Activated naive CD4-positive, alpha-beta T cell treated with anti-CD3 and anti-CD28 coated beads for 36 hours (primary cell): ENCODE data around the gene TMEM139. TPM values are rescaled to one million over a fixed set of nuclear protein-coding genes. Genes with fewer than 3 reads are reported as not detected.

Experiments
- CTCF ChIA-PET: fragments of 350-600 bp; sonication (Branson Sonifier 250); formaldehyde crosslinking; loops from one replicate; lab custom pipeline; 2021; ENCODE audit warnings: antibody characterized with exemption; lab: Charles Lee
- DNase-seq: peaks from one replicate; pipeline ENCODE4 v3.0.0-alpha.2; 2020
- H3K27ac Mint-ChIP-seq: one replicate; pipeline ENCODE4 v1.8.0; 2021; ENCODE audit warnings: mild to moderate bottlenecking, mixed read lengths
- H3K27me3 Mint-ChIP-seq: one replicate; pipeline ENCODE4 v1.8.0; 2021; ENCODE audit warnings: low read depth, mixed read lengths
- H3K36me3 Mint-ChIP-seq: one replicate; pipeline ENCODE4 v1.8.0; 2021; ENCODE audit warnings: low read depth, mixed read lengths
- H3K4me1 Mint-ChIP-seq: one replicate; pipeline ENCODE4 v1.8.0; 2021; ENCODE audit warnings: low read depth, mixed read lengths
- H3K4me3 Mint-ChIP-seq: one replicate; pipeline ENCODE4 v1.8.0; 2021; ENCODE audit warnings: mild to moderate bottlenecking, moderate library complexity, mixed read lengths
- H3K9me3 Mint-ChIP-seq: one replicate; pipeline ENCODE4 v1.8.0; 2021; ENCODE audit warnings: mixed read lengths
- intact Hi-C: fragments of 100-400 bp; cut with micrococcal nuclease; formaldehyde crosslinking; loops from one replicate; pipeline ENCODE4 v1.15.1; 2023
- total RNA-seq, 2 experiments: library from RNA; stranded (reverse); gene quantifications; one replicate each; pipeline ENCODE4 v1.2.3, GENCODE V29; 2021

TMEM139 gene
- total RNA-seq, 2 experiments from 2014 or later = 0.64 to 0.74 TPM

DNA sequence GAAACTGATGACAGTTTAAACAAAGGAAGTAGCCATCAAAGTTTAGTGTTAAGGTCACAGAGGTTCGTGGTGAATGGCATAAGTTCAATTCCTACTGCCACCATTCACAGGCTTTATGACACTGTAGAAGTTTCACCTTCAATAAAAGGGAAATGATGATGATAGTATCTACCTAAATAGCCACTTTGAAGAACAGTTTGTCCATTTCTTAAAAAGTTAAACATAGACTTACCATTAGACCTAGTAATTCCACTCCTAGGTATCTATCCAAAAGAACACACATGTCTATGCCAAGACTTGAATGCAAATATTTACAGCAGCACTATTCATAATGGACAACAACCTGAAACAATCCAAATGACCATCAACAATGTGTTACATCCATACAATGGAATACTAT is 40.4 kb upstream of the TMEM139 start:
- H3K27me3 Mint-ChIP-seq = no peaks in the 10 kb centered on the region
- H3K36me3 Mint-ChIP-seq = peaks cover 4% of the 10 kb centered on the region
- H3K4me3 Mint-ChIP-seq = no peak overlapping the region
- H3K4me1 Mint-ChIP-seq = peaks cover 51% of the 10 kb centered on the region
- no peak for DNase-seq
- CTCF ChIA-PET = interaction anchor here (1.0 to 6.7 kb wide), 8 partner anchors 11 to 173 kb away, joined by 3 to 137 read pairs (median 6); partner anchors contain the start of gene CASP2
- intact Hi-C loops = loop anchor here (2.0 to 10.0 kb wide), 4 partner anchors 26 to 880 kb away; partner anchors contain the start of gene OR2A14
- H3K9me3 Mint-ChIP-seq = peaks cover 3% of the 10 kb centered on the region
- H3K27ac Mint-ChIP-seq = peak overlapping the region; percentile 32

DNA sequence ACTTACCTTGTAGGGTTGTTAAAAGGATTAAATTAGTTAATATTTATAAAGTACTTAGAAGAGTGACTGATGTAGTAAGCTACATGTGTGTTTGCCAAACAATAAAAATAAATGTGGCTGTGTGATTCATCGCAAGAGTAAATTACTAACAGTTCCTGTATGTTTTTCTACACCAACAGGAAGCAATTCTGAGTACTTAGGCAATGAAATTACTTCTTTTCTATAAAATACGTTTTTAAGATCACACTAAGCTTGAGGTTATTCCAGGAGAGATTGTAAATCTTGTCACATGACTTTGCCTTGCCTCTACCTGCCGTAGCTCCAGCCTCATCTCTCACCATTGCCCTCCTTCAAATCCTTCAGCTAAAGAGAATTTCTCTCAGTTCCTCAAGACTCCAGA is 39.6 kb upstream of the TMEM139 start:
- Mint-ChIP-seq H3K4me1 (peaks cover 57% of the 10 kb centered on the region), H3K36me3 (peaks cover 7% of the 10 kb centered on the region), H3K27me3 (no peaks in the 10 kb centered on the region), H3K9me3 (peaks cover 8% of the 10 kb centered on the region), H3K27ac (peak overlapping the region; percentile 81), H3K4me3 (peak overlapping the region; percentile 1)
- CTCF ChIA-PET = interaction anchor here (1.1 to 2.2 kb wide), 7 partner anchors 9 to 127 kb away, joined by 3 to 6 read pairs (median 4); partner anchors contain the start of genes CASP2 and GSTK1
- DNase-seq = peak; percentile 43
- intact Hi-C loops = loop anchor here (1.0 to 10.0 kb wide), 11 partner anchors 13 to 880 kb away; partner anchors contain the start of genes GSTK1 and OR2A14

DNA sequence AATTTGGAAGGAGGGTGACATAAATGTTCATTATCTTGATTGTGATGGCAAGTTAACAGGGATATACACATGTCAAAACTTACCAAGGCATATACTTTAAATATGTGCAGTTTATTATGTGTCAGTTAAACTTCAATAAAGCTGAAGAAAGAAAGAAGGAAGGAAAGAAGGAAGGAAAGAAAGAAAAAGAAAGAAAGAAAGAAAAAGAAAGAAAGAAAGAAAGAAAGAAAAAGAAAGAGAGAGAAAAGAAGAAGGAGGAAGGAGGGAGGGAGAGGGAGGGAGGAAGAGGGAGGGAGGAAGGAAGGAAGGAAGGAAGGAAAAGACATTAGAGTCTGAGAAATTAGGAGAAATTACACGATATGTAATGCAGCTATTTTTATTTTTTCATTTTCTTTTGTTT is 37.4 kb upstream of the TMEM139 start:
- no peak for DNase-seq
- Mint-ChIP-seq H3K27me3 (no peaks in the 10 kb centered on the region), H3K27ac (no peak overlapping the region), H3K4me1 (peaks cover 76% of the 10 kb centered on the region), H3K36me3 (peaks cover 7% of the 10 kb centered on the region), H3K4me3 (no peak overlapping the region), H3K9me3 (peaks cover 8% of the 10 kb centered on the region)
- CTCF ChIA-PET = interaction anchor here (0.6 kb wide), 1 partner anchor 854 kb away, joined by 3 read pairs; no protein-coding TSS in a partner anchor
- intact Hi-C loops = loop anchor here (10.0 kb wide), 1 partner anchor 877 kb away; the partner anchor contains the start of gene OR2A14

- H3K27ac Mint-ChIP-seq = no peak overlapping the region
- H3K4me1 Mint-ChIP-seq = peaks cover 78% of the 10 kb centered on the region
- H3K9me3 Mint-ChIP-seq = peaks cover 14% of the 10 kb centered on the region
- H3K36me3 Mint-ChIP-seq = peaks cover 14% of the 10 kb centered on the region
- intact Hi-C loops = loop anchor here (10.0 kb wide), 1 partner anchor 876 kb away; the partner anchor contains the start of gene OR2A14
- CTCF ChIA-PET = interaction anchor here (0.6 to 2.6 kb wide), 9 partner anchors 8 to 168 kb away, joined by 3 to 18 read pairs (median 3); no protein-coding TSS in a partner anchor
- no peaks in the 10 kb centered on the region for H3K27me3 Mint-ChIP-seq
- H3K4me3 Mint-ChIP-seq = no peak overlapping the region
- no peak for DNase-seq
Measured at GRCh38 chr7:143248761-143249354, 35.9 kb upstream of the TMEM139 start.

DNA sequence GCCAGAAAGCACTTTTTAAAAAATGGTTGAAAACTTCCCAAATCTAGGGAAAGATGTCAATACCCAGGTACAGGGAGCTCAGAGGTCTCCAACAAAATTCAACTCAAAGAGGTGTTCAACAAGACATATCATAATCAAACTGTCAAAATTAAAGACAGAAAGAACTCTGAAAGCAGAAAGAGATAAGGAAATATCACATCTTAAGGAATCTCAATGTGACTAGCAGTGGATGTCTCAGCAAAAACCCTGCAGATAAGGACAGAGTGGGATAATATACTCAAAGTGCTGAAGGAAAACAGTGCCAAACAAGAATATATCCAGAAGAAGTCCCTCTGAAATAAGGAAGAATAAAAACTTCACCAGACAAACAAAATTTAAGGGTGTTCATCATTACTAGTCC is 34.6 kb upstream of the TMEM139 start:
- intact Hi-C loops = loop anchor here (10.0 kb wide), 1 partner anchor 1565 kb away; no protein-coding TSS in a partner anchor
- H3K27ac Mint-ChIP-seq = peak overlapping the region; percentile 53
- DNase-seq = no peak
- H3K9me3 Mint-ChIP-seq = peaks cover 20% of the 10 kb centered on the region
- no peak overlapping the region for H3K4me3 Mint-ChIP-seq
- H3K36me3 Mint-ChIP-seq = peaks cover 15% of the 10 kb centered on the region
- CTCF ChIA-PET = interaction anchor here (0.7 to 2.6 kb wide), 5 partner anchors 10 to 167 kb away, joined by 3 to 18 read pairs (median 4); no protein-coding TSS in a partner anchor
- peaks cover 78% of the 10 kb centered on the region for H3K4me1 Mint-ChIP-seq
- H3K27me3 Mint-ChIP-seq = no peaks in the 10 kb centered on the region

DNA sequence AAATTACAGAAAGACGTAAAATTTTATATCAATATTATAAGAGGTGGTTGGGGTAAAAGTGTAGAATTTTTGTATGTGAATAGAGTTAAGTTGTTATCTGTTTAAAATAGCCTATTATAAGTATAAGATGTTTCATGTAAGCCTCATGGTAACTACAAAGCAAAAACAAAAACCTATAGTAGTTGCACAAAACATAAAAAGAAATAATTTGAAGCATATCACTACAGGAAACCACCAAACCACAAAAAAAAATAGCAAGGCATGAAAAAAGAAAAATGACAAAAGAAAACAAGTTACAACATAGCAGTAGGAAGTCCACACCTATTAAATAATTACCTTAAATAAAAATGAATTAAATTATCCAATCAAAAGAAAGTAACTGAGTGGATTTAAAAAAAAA is 33.9 kb upstream of the TMEM139 start:
- Mint-ChIP-seq H3K27ac (peak overlapping the region; percentile 75), H3K9me3 (peaks cover 19% of the 10 kb centered on the region), H3K4me3 (no peak overlapping the region), H3K27me3 (no peaks in the 10 kb centered on the region), H3K36me3 (peaks cover 15% of the 10 kb centered on the region), H3K4me1 (peaks cover 78% of the 10 kb centered on the region)
- intact Hi-C loops = loop anchor here (1.0 to 10.0 kb wide), 3 partner anchors 8 to 1564 kb away; partner anchors contain the start of gene GSTK1
- CTCF ChIA-PET = interaction anchor here (0.6 to 2.6 kb wide), 4 partner anchors 10 to 415 kb away, joined by 3 to 18 read pairs (median 4); no protein-coding TSS in a partner anchor
- DNase-seq = no peak

DNA sequence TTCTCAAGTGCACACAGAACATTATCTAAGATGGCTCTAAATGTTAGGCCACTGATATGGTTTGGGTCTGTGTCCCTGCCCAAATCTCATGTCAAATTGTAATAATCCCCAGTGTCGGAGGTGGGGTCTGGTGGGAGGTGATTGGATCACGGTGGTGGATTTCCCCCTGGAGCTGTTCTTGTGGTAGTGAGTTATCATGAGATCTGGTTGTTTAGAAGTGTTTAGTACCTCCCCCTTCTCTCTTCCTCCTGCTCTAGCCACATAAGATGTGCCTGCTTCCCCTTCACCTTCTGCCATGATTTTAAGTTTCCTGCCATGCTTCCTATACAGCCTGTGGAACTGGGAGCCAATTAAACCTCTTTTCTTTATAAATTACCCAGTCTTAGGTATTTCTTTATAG is 32.8 kb upstream of the TMEM139 start:
- Mint-ChIP-seq H3K9me3 (peaks cover 17% of the 10 kb centered on the region), H3K27ac (peak overlapping the region; percentile 75), H3K4me3 (no peak overlapping the region), H3K36me3 (peaks cover 11% of the 10 kb centered on the region), H3K4me1 (peaks cover 75% of the 10 kb centered on the region), H3K27me3 (no peaks in the 10 kb centered on the region)
- CTCF ChIA-PET = no interaction called here
- intact Hi-C loops = loop anchor here (10.0 kb wide), 1 partner anchor 1563 kb away; no protein-coding TSS in a partner anchor
- DNase-seq = peak; percentile 57

GRCh38 chr7:143255564-143255963 is 29.2 kb upstream of the TMEM139 start:
- Mint-ChIP-seq H3K36me3 (peaks cover 8% of the 10 kb centered on the region), H3K27me3 (no peaks in the 10 kb centered on the region), H3K9me3 (peaks cover 12% of the 10 kb centered on the region), H3K4me1 (peaks cover 72% of the 10 kb centered on the region), H3K27ac (peak overlapping the region; percentile 2), H3K4me3 (no peak overlapping the region)
- CTCF ChIA-PET = interaction anchor here (0.7 to 3.6 kb wide), 16 partner anchors 8 to 162 kb away, joined by 3 to 24 read pairs (median 4); partner anchors contain the start of genes CASP2 and GSTK1
- intact Hi-C loops = loop anchor here (10.0 kb wide), 1 partner anchor 1559 kb away; no protein-coding TSS in a partner anchor
- no peak for DNase-seq

- no peak overlapping the region for H3K27ac Mint-ChIP-seq
- intact Hi-C loops = loop anchor here (10.0 kb wide), 1 partner anchor 1558 kb away; no protein-coding TSS in a partner anchor
- CTCF ChIA-PET = interaction anchor here (0.7 to 3.6 kb wide), 11 partner anchors 11 to 161 kb away, joined by 3 to 24 read pairs (median 5); partner anchors contain the start of gene CASP2
- peaks cover 12% of the 10 kb centered on the region for H3K9me3 Mint-ChIP-seq
- no peaks in the 10 kb centered on the region for H3K27me3 Mint-ChIP-seq
- peaks cover 70% of the 10 kb centered on the region for H3K4me1 Mint-ChIP-seq
- DNase-seq = no peak
- peaks cover 8% of the 10 kb centered on the region for H3K36me3 Mint-ChIP-seq
- H3K4me3 Mint-ChIP-seq = no peak overlapping the region
Measured at GRCh38 chr7:143256325-143256724, 28.4 kb upstream of the TMEM139 start.

GRCh38 chr7:143256932-143257331 is 27.8 kb upstream of the TMEM139 start:
- Mint-ChIP-seq H3K36me3 (peaks cover 8% of the 10 kb centered on the region), H3K4me3 (no peak overlapping the region), H3K9me3 (peaks cover 12% of the 10 kb centered on the region), H3K27me3 (no peaks in the 10 kb centered on the region), H3K27ac (no peak overlapping the region), H3K4me1 (peaks cover 67% of the 10 kb centered on the region)
- DNase-seq = no peak
- CTCF ChIA-PET = interaction anchor here (0.7 to 3.6 kb wide), 10 partner anchors 11 to 151 kb away, joined by 3 to 24 read pairs (median 5); partner anchors contain the start of gene CASP2
- intact Hi-C loops = loop anchor here (10.0 kb wide), 1 partner anchor 1558 kb away; no protein-coding TSS in a partner anchor

DNA sequence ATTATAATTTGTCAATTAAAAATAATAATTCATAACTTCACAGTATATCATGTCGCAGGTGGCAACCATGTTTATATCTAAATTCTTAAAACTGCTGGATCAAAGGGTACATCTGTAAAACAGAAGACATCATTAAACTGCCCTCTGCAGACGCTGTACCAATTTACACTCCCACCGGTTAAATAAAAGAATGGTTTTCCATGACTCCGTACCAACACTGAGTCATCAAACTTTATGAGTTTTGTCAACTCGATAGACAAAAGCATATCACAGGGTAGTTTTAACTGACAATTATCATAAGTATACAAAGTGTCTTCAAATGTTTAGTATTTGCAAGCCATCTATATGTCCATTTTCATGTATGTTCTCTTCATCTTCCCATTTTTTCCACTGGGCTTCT is 27.3 kb upstream of the TMEM139 start:
- Mint-ChIP-seq H3K36me3 (peaks cover 6% of the 10 kb centered on the region), H3K4me1 (peaks cover 65% of the 10 kb centered on the region), H3K27ac (no peak overlapping the region), H3K9me3 (peaks cover 12% of the 10 kb centered on the region), H3K27me3 (no peaks in the 10 kb centered on the region), H3K4me3 (no peak overlapping the region)
- DNase-seq = no peak
- intact Hi-C loops = loop anchor here (10.0 kb wide), 1 partner anchor 1557 kb away; no protein-coding TSS in a partner anchor
- CTCF ChIA-PET = interaction anchor here (0.6 to 3.6 kb wide), 10 partner anchors 14 to 254 kb away, joined by 3 to 24 read pairs (median 5); no protein-coding TSS in a partner anchor

- peak overlapping the region; percentile 85 for H3K27ac Mint-ChIP-seq
- DNase-seq = peak; percentile 54
- peaks cover 6% of the 10 kb centered on the region for H3K36me3 Mint-ChIP-seq
- peaks cover 7% of the 10 kb centered on the region for H3K9me3 Mint-ChIP-seq
- intact Hi-C loops = loop anchor here (1.0 to 10.0 kb wide), 4 partner anchors 8 to 1556 kb away; no protein-coding TSS in a partner anchor
- peaks cover 64% of the 10 kb centered on the region for H3K4me1 Mint-ChIP-seq
- peak overlapping the region; percentile 56 for H3K4me3 Mint-ChIP-seq
- CTCF ChIA-PET = interaction anchor here (0.7 to 3.6 kb wide), 6 partner anchors 11 to 159 kb away, joined by 3 to 24 read pairs (median 4); partner anchors contain the start of gene CASP2
- no peaks in the 10 kb centered on the region for H3K27me3 Mint-ChIP-seq
Measured at GRCh38 chr7:143258831-143259230, 25.9 kb upstream of the TMEM139 start.
